Limb (tissue), 2 donors: Measurements from ENCODE around the gene GRAPL.
"Not testable (repeated sequence)": the region's sequence is repeated elsewhere in the genome, so short reads cannot be mapped to it uniquely, and the experiment has no call there.

ENCODE experiments used
- DNase-seq, 2 donors: peaks; one replicate each; pipeline ENCODE4 v3.0.0-alpha.2; 2016; ENCODE audit errors: extremely low spot score in 2 of 2

The GRAPL gene

GRCh38 chr17:19136138-19136537 lies 8.7 kb downstream of the GRAPL start:
- not testable (repeated sequence) for DNase-seq

GRCh38 chr17:19136605-19137004 lies 9.2 kb downstream of the GRAPL start:
- DNase-seq: not testable (repeated sequence)

- not testable (repeated sequence) for DNase-seq
Observed at GRCh38 chr17:19137959-19138358, 10.6 kb downstream of the GRAPL start.

GRCh38 chr17:19141366-19142155 lies 14.2 kb downstream of the GRAPL start:
- not testable (repeated sequence) for DNase-seq

- DNase-seq: not testable (repeated sequence)
Observed at GRCh38 chr17:19142419-19142818, 15.0 kb downstream of the GRAPL start.

- DNase-seq: not testable (repeated sequence)
Observed at GRCh38 chr17:19143097-19143777, 15.8 kb downstream of the GRAPL start.

GRCh38 chr17:19144373-19144772 lies 17.0 kb downstream of the GRAPL start:
- not testable (repeated sequence) for DNase-seq

- DNase-seq: not testable (repeated sequence)
Observed at GRCh38 chr17:19145471-19145870, 18.1 kb downstream of the GRAPL start.

GRCh38 chr17:19150678-19151615 lies 23.6 kb downstream of the GRAPL start:
- not testable (repeated sequence) for DNase-seq

GRCh38 chr17:19157628-19158027 lies 30.2 kb downstream of the GRAPL start:
- DNase-seq: not testable (repeated sequence)

- not testable (repeated sequence) for DNase-seq
Observed at GRCh38 chr17:19158478-19158877, 31.1 kb downstream of the GRAPL start.

- DNase-seq: not testable (repeated sequence)
Observed at GRCh38 chr17:19158938-19159337, 31.5 kb downstream of the GRAPL start.

GRCh38 chr17:19161308-19162107 lies 34.1 kb downstream of the GRAPL start:
- not testable (repeated sequence) for DNase-seq

GRCh38 chr17:19162384-19163216 lies 35.2 kb downstream of the GRAPL start:
- DNase-seq: not testable (repeated sequence)

GRCh38 chr17:19174422-19174821 lies 47.0 kb downstream of the GRAPL start:
- not testable (repeated sequence) for DNase-seq

- not testable (repeated sequence) for DNase-seq
Observed at GRCh38 chr17:19175410-19175809, 48.0 kb downstream of the GRAPL start.

- not testable (repeated sequence) for DNase-seq
Observed at GRCh38 chr17:19181040-19181875, 53.9 kb downstream of the GRAPL start.
